Body of pancreas (tissue), 4 donors: ENCODE data around the gene EZH1.

Experiments used
- POLR2A ChIP-seq, 3 donors: fragments of 450-650 bp; IDR thresholded peaks; one replicate each; pipeline ENCODE4 v1.6.1; 2016; ENCODE audit warnings: antibody characterized with exemption in 3 of 3, mild to moderate bottlenecking in 2 of 3
- TF ChIP-seq, protein P1 (sequence below), 7 experiments: fragments of 450-650 bp in 4 of 7; fragments of 200-600 bp in 3 of 7; sonication (generic) in 3 of 7; IDR thresholded peaks; one replicate each; pipeline ENCODE4 v1.5.1; 2016 to 2019; ENCODE audit warnings: antibody characterized with exemption in 7 of 7

DNA sequence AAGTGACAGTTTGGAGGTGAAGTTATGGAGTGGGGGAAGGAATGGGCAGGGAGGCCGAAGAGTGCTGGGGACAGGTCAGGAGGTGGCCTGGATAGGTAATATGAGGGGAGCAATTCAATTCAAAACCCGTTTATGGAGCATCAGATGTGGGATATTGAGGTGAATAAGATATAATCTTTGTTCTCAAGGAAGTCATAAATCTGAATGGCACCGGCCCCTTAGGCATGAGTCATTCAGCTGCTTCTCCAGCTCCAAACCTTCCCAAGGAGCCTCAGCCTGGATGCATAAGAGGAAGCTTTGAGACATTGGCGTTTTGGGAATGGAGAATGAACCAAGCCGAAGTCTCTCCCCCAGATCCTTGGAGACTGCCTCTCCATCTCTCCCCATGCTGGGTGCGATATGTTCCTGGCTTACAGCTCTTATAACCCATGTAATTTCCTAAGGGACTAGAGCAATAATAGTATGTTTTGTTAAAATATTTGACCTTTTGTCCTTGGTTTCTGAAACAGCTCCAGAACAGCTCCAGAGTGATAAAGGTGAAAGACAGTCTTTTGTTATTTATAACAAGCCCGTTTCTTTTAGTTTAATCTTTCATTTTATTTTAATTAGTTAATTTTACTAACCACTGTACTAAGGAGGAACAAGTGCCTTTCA, 84.0 kb downstream of the EZH1 start:
- TF ChIP-seq, protein P1, sequence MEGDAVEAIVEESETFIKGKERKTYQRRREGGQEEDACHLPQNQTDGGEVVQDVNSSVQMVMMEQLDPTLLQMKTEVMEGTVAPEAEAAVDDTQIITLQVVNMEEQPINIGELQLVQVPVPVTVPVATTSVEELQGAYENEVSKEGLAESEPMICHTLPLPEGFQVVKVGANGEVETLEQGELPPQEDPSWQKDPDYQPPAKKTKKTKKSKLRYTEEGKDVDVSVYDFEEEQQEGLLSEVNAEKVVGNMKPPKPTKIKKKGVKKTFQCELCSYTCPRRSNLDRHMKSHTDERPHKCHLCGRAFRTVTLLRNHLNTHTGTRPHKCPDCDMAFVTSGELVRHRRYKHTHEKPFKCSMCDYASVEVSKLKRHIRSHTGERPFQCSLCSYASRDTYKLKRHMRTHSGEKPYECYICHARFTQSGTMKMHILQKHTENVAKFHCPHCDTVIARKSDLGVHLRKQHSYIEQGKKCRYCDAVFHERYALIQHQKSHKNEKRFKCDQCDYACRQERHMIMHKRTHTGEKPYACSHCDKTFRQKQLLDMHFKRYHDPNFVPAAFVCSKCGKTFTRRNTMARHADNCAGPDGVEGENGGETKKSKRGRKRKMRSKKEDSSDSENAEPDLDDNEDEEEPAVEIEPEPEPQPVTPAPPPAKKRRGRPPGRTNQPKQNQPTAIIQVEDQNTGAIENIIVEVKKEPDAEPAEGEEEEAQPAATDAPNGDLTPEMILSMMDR (IDR thresholded peaks at IDR 0.05) = no peak
- TF ChIP-seq POLR2A (IDR thresholded peaks at IDR 0.05) = no peak
